Keratinocyte (primary cell): ENCODE measurements around the gene MAPK14. TPM values are rescaled to one million over a fixed set of nuclear protein-coding genes. Genes with fewer than 3 reads are reported as not detected.

Experiments used
- DNase-seq: peaks from one replicate; pipeline ENCODE4 v3.0.0-alpha.2; 2011; ENCODE audit warnings: low read depth, missing footprints, low spot score
- FAIRE-seq: peaks from 2 replicates; lab custom pipeline; 2011; peaks lifted over from hg19 to GRCh38; lab: Jason Lieb, UNC
- H2AFZ ChIP-seq: 2 replicates; pipeline ENCODE4 v1.6.0; 2012; ENCODE audit warnings: low read length, control low read depth, inconsistent platforms; ENCODE audit not compliant: control insufficient read depth
- H3K27ac ChIP-seq: 2 replicates; pipeline ENCODE4 v1.5.1; 2011; ENCODE audit warnings: low read length; ENCODE audit not compliant: control insufficient read depth, insufficient read depth
- H3K27me3 ChIP-seq: 3 replicates; pipeline ENCODE4 v1.6.0; 2011; ENCODE audit warnings: low read length; ENCODE audit not compliant: control insufficient read depth, insufficient read depth; ENCODE audit errors: extremely low read depth
- H3K36me3 ChIP-seq, 2 experiments: 2 replicates in 1 of 2; 3 replicates in 1 of 2; pipeline ENCODE4 v1.5.1; 2011; ENCODE audit warnings: low read length in 2 of 2, mild to moderate bottlenecking in 1 of 2; ENCODE audit not compliant: control insufficient read depth in 2 of 2, insufficient read depth in 2 of 2; ENCODE audit errors: extremely low read depth in 1 of 2
- H3K4me1 ChIP-seq: 3 replicates; pipeline ENCODE4 v1.5.1; 2011; ENCODE audit warnings: low read length; ENCODE audit not compliant: control insufficient read depth, insufficient read depth; ENCODE audit errors: extremely low read depth
- H3K4me2 ChIP-seq: 3 replicates; pipeline ENCODE4 v1.6.0; 2011; ENCODE audit warnings: low read depth, low read length; ENCODE audit not compliant: control insufficient read depth, insufficient read depth; ENCODE audit errors: extremely low read depth
- H3K4me3 ChIP-seq, 3 experiments: fragments of 200-600 bp in 1 of 3; sonication (generic) in 1 of 3; 2 replicates in 2 of 3; 3 replicates in 1 of 3; pipeline ENCODE4 v1.5.1; 2011 to 2016; ENCODE audit warnings: low read length in 3 of 3, mild to moderate bottlenecking in 3 of 3, control low read depth in 2 of 3, inconsistent platforms in 1 of 3, low read depth in 1 of 3, mixed read lengths in 1 of 3, mixed run types in 1 of 3, moderate library complexity in 1 of 3; ENCODE audit not compliant: control insufficient read depth in 2 of 3, insufficient read depth in 2 of 3; ENCODE audit errors: extremely low read depth in 1 of 3
- H3K79me2 ChIP-seq: 2 replicates; pipeline ENCODE4 v1.6.0; 2012; ENCODE audit warnings: low read length; ENCODE audit not compliant: control insufficient read depth, insufficient read depth
- H3K9ac ChIP-seq: 3 replicates; pipeline ENCODE4 v1.6.0; 2011; ENCODE audit warnings: low read length; ENCODE audit not compliant: control insufficient read depth, insufficient read depth; ENCODE audit errors: extremely low read depth
- H3K9me1 ChIP-seq: 3 replicates; pipeline ENCODE4 v1.6.0; 2011; ENCODE audit warnings: low read length; ENCODE audit not compliant: control insufficient read depth, insufficient read depth; ENCODE audit errors: extremely low read depth
- H3K9me3 ChIP-seq: 2 replicates; pipeline ENCODE4 v1.5.1; 2012; ENCODE audit warnings: low read depth, low read length; ENCODE audit not compliant: control insufficient read depth
- H4K20me1 ChIP-seq: 3 replicates; pipeline ENCODE4 v1.6.0; 2011; ENCODE audit warnings: low read length; ENCODE audit not compliant: control insufficient read depth, insufficient read depth; ENCODE audit errors: extremely low read depth
- EZH2 ChIP-seq: IDR thresholded peaks from one replicate; pipeline ENCODE4 v1.6.1; 2012; ENCODE audit warnings: inconsistent platforms, mild to moderate bottlenecking, low read length, moderate library complexity
- dilution Hi-C: fragments of 300-500 bp; cut with MboI; formaldehyde crosslinking; loops from one replicate; pipeline ENCODE4 v1.7.0; 2020; ENCODE audit warnings: low sequenced_read_pairs; ENCODE audit not compliant: extremely low pct_ligation_motif_present
- polyA plus RNA-seq, 5 experiments: library from polyadenylated mRNA; depleted of rRNA in 3 of 5; stranded (reverse) in 3 of 5; stranded (forward) in 1 of 5; unstranded in 1 of 5; fragments of >200 nt; gene quantifications; 1 replicate in 1 of 5; 2 replicates in 3 of 5; 3 replicates in 1 of 5; pipeline versions ENCODE4 v1.2.1 to v1.2.3, GENCODE V29; 2011 to 2012; ENCODE audit warnings: missing spikeins in 2 of 5, low read depth in 1 of 5, low replicate concordance in 1 of 5
- TF ChIP-seq, protein P1 (sequence below), 3 experiments: IDR thresholded peaks in 1 of 3; conservative IDR thresholded peaks in 1 of 3; optimal IDR thresholded peaks in 1 of 3; 2 replicates in 2 of 3; 3 replicates in 1 of 3; pipeline versions ENCODE3 to v1.5.1; 2011; ENCODE audit warnings: low read length in 3 of 3, mild to moderate bottlenecking in 3 of 3, moderate library complexity in 2 of 3, control low read depth in 1 of 3, inconsistent platforms in 1 of 3; ENCODE audit not compliant: insufficient read depth in 2 of 3; ENCODE audit errors: extremely low read depth in 1 of 3

Gene MAPK14
- polyA plus RNA-seq, 1 donor (not counting 4 experiments of a cell fraction or from before 2014, with no cell fraction given): 52.4 TPM

GRCh38 chr6:36064770-36065396 lies 37.3 kb downstream of the MAPK14 start:
- DNase-seq (no peak), FAIRE-seq (no peak)
- no peak for TF ChIP-seq EZH2
- TF ChIP-seq, protein P1, sequence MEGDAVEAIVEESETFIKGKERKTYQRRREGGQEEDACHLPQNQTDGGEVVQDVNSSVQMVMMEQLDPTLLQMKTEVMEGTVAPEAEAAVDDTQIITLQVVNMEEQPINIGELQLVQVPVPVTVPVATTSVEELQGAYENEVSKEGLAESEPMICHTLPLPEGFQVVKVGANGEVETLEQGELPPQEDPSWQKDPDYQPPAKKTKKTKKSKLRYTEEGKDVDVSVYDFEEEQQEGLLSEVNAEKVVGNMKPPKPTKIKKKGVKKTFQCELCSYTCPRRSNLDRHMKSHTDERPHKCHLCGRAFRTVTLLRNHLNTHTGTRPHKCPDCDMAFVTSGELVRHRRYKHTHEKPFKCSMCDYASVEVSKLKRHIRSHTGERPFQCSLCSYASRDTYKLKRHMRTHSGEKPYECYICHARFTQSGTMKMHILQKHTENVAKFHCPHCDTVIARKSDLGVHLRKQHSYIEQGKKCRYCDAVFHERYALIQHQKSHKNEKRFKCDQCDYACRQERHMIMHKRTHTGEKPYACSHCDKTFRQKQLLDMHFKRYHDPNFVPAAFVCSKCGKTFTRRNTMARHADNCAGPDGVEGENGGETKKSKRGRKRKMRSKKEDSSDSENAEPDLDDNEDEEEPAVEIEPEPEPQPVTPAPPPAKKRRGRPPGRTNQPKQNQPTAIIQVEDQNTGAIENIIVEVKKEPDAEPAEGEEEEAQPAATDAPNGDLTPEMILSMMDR (optimal IDR thresholded peaks at IDR 0.05 in 1 of 3, IDR thresholded peaks at IDR 0.05 in 1 of 3, conservative IDR thresholded peaks at IDR 0.05 in 1 of 3; ENCODE audit: extremely low read depth in 1 of 3, insufficient read depth in 2 of 3, low read length in 3 of 3): no peak
- Histone ChIP-seq H3K27ac (no peak overlapping the region), H3K36me3 (peaks cover 6 to 8% of the 10 kb centered on the region in 2 experiments), H3K79me2 (peaks cover 77% of the 10 kb centered on the region), H3K27me3 (no peaks in the 10 kb centered on the region), H3K4me1 (peaks cover 4% of the 10 kb centered on the region), H3K9me3 (no peaks in the 10 kb centered on the region), H2AFZ (no peak overlapping the region), H3K4me2 (no peak overlapping the region), H3K9ac (no peak overlapping the region), H3K4me3 (no peak overlapping the region), H4K20me1 (no peaks in the 10 kb centered on the region), H3K9me1 (no peaks in the 10 kb centered on the region)
- dilution Hi-C loops: no loop called here

GRCh38 chr6:36065916-36066315 lies 38.3 kb downstream of the MAPK14 start:
- H3K9me1 ChIP-seq: no peaks in the 10 kb centered on the region
- no peak overlapping the region for H3K27ac ChIP-seq
- DNase-seq: no peak
- H3K36me3 ChIP-seq: no peaks in the 10 kb centered on the region
- peaks cover 79% of the 10 kb centered on the region for H3K79me2 ChIP-seq
- dilution Hi-C loops: no loop called here
- FAIRE-seq: no peak
- H3K4me3 ChIP-seq: no peak overlapping the region
- no peak for TF ChIP-seq EZH2
- TF ChIP-seq, protein P1 (optimal IDR thresholded peaks at IDR 0.05 in 1 of 3, IDR thresholded peaks at IDR 0.05 in 1 of 3, conservative IDR thresholded peaks at IDR 0.05 in 1 of 3; ENCODE audit: extremely low read depth in 1 of 3, insufficient read depth in 2 of 3, low read length in 3 of 3): no peak
- no peaks in the 10 kb centered on the region for H3K27me3 ChIP-seq
- H3K4me2 ChIP-seq: no peak overlapping the region
- H2AFZ ChIP-seq: no peak overlapping the region
- H4K20me1 ChIP-seq: no peaks in the 10 kb centered on the region
- peaks cover 4% of the 10 kb centered on the region for H3K4me1 ChIP-seq
- no peaks in the 10 kb centered on the region for H3K9me3 ChIP-seq
- H3K9ac ChIP-seq: no peak overlapping the region
